ENCODE measurements around the gene RRAGC. TPM values are rescaled to one million over a fixed set of nuclear protein-coding genes. Genes with fewer than 3 reads are reported as not detected.
"Not testable (repeated sequence)": the region's sequence is repeated elsewhere in the genome, so short reads cannot be mapped to it uniquely, and the experiment has no call there.

Gene RRAGC
- polyA plus RNA-seq, 1 experiment = 6.5 TPM

GRCh38 chr1:38815903-38816627 lies 43.5 kb downstream of the RRAGC start:
- no peak overlapping the region for H3K4me3 ChIP-seq (ENCODE audit: low read depth, low read length)
- no peak for DNase-seq (ENCODE audit: low read depth)
- H3K36me3 ChIP-seq (ENCODE audit: control insufficient read depth, insufficient read depth, low read length) = no peaks in the 10 kb centered on the region
- ChIA-PET POLR2A (no interaction called here), CTCF (no interaction called here)
- peaks cover 45% of the 10 kb centered on the region for H3K27me3 ChIP-seq (ENCODE audit: control insufficient read depth, insufficient read depth, low read length)
- TF ChIP-seq CTCF (IDR thresholded peaks at IDR 0.05; ENCODE audit: insufficient read depth, low read depth, low read length) = no peak

- POLR2A ChIA-PET = no interaction called here
- CTCF ChIA-PET = no interaction called here
- TF ChIP-seq CTCF (IDR thresholded peaks at IDR 0.05; ENCODE audit: insufficient read depth, low read depth, low read length) = no peak
- H3K27me3 ChIP-seq (ENCODE audit: control insufficient read depth, insufficient read depth, low read length) = peaks cover 46% of the 10 kb centered on the region
- DNase-seq (ENCODE audit: low read depth) = no peak
- H3K36me3 ChIP-seq (ENCODE audit: control insufficient read depth, insufficient read depth, low read length) = no peaks in the 10 kb centered on the region
- H3K4me3 ChIP-seq (ENCODE audit: low read depth, low read length) = no peak overlapping the region
These were observed 44.5 kb downstream of the RRAGC start for GRCh38 chr1:38814984-38815464.

- no peak for DNase-seq (ENCODE audit: low read depth)
- TF ChIP-seq CTCF (IDR thresholded peaks at IDR 0.05; ENCODE audit: insufficient read depth, low read depth, low read length) = no peak
- CTCF ChIA-PET = no interaction called here
- POLR2A ChIA-PET = no interaction called here
- Histone ChIP-seq H3K36me3 (ENCODE audit: control insufficient read depth, insufficient read depth, low read length) (no peaks in the 10 kb centered on the region), H3K27me3 (ENCODE audit: control insufficient read depth, insufficient read depth, low read length) (peaks cover 46% of the 10 kb centered on the region), H3K4me3 (ENCODE audit: low read depth, low read length) (no peak overlapping the region)
These were observed 45.1 kb downstream of the RRAGC start for GRCh38 chr1:38814444-38814983.

- no peak for DNase-seq (ENCODE audit: low read depth)
- H3K27me3 ChIP-seq (ENCODE audit: control insufficient read depth, insufficient read depth, low read length) = peaks cover 42% of the 10 kb centered on the region
- CTCF ChIA-PET = no interaction called here
These were observed 46.6 kb downstream of the RRAGC start for GRCh38 chr1:38812981-38813380.

GRCh38 chr1:38811466-38811865 lies 48.1 kb downstream of the RRAGC start:
- H3K36me3 ChIP-seq (ENCODE audit: control insufficient read depth, insufficient read depth, low read length); H3K4me3 ChIP-seq (ENCODE audit: low read depth, low read length); POLR2A ChIA-PET; DNase-seq (ENCODE audit: low read depth); CTCF ChIA-PET: not testable (repeated sequence)
- peaks cover 28% of the 10 kb centered on the region for H3K27me3 ChIP-seq (ENCODE audit: control insufficient read depth, insufficient read depth, low read length)

More at GRCh38 chr1:38812981-38813380, 46.6 kb downstream of the RRAGC start:
- TF ChIP-seq CTCF (IDR thresholded peaks at IDR 0.05; ENCODE audit: insufficient read depth, low read depth, low read length) = no peak
- POLR2A ChIA-PET = no interaction called here
- H3K4me3 ChIP-seq (ENCODE audit: low read depth, low read length) = no peak overlapping the region
- no peaks in the 10 kb centered on the region for H3K36me3 ChIP-seq (ENCODE audit: control insufficient read depth, insufficient read depth, low read length)

GRCh38 chr1:38806090-38806489 lies 53.5 kb downstream of the RRAGC start:
- Histone ChIP-seq H3K27me3 (ENCODE audit: control insufficient read depth, insufficient read depth, low read length) (peaks cover 18% of the 10 kb centered on the region), H3K36me3 (ENCODE audit: control insufficient read depth, insufficient read depth, low read length) (no peaks in the 10 kb centered on the region), H3K4me3 (ENCODE audit: low read depth, low read length) (no peak overlapping the region)
- DNase-seq (ENCODE audit: low read depth) = no peak
- POLR2A ChIA-PET = no interaction called here
- CTCF ChIA-PET = no interaction called here
- TF ChIP-seq CTCF (IDR thresholded peaks at IDR 0.05; ENCODE audit: insufficient read depth, low read depth, low read length) = no peak

Data from BJ (cell line).